ENCODE results near the gene LRMDA. TPM values are rescaled to one million over a fixed set of nuclear protein-coding genes. Genes with fewer than 3 reads are reported as not detected.

LRMDA gene
- total RNA-seq, 4 donors from 2014 or later = 0.88 to 14.1 (median 5.1) TPM; not detected in 1

GRCh38 chr10:76302961-76303630 is 871.7 kb downstream of the LRMDA start:
- 56 to 63% methylated on average over 8 of the region's 8 CpGs for WGBS, 2 donors
- intact Hi-C loops (cut with DNase I) = no loop called here
- no peak for DNase-seq
- Histone ChIP-seq H3K27me3 (no peaks in the 10 kb centered on the region), H3K4me3 (no peak overlapping the region), H3K27ac (peak overlapping the region in 1 of 4 donors; percentile 10), H3K9me3 (no peaks in the 10 kb centered on the region), H3K36me3 (no peaks in the 10 kb centered on the region), H3K4me1 (peaks cover 0 to 23% (median 4%) of the 10 kb centered on the region in 3 donors)
- no peak for TF ChIP-seq CTCF (IDR thresholded peaks at IDR 0.05)

GRCh38 chr10:76303682-76304316 is 872.4 kb downstream of the LRMDA start:
- intact Hi-C loops (cut with DNase I) = no loop called here
- Histone ChIP-seq H3K4me1 (peaks cover 0 to 23% (median 4%) of the 10 kb centered on the region in 3 donors), H3K4me3 (no peak overlapping the region), H3K27ac (peak overlapping the region in 1 of 4 donors; percentile 10), H3K27me3 (no peaks in the 10 kb centered on the region), H3K36me3 (no peaks in the 10 kb centered on the region), H3K9me3 (no peaks in the 10 kb centered on the region)
- WGBS, 2 donors = 24 to 54% methylated on average over 3 to 8 of the region's 8 CpGs
- TF ChIP-seq CTCF (IDR thresholded peaks at IDR 0.05) (peak in 5 of 6 experiments; percentile 34 to 64 (median 51)), POLR2A (IDR thresholded peaks at IDR 0.05) (no peak)
- DNase-seq = no peak

- no peak overlapping the region for H3K27ac ChIP-seq
- WGBS, 2 donors = 0% methylated on average over 1 of the region's 1 CpG; no CpG with 5 or more reads in 1 of the 2 donors
- intact Hi-C loops (cut with DNase I) = no loop called here
- H3K4me3 ChIP-seq = no peak overlapping the region
- no peaks in the 10 kb centered on the region for H3K9me3 ChIP-seq
- no peak for TF ChIP-seq CTCF (IDR thresholded peaks at IDR 0.05)
- TF ChIP-seq POLR2A (IDR thresholded peaks at IDR 0.05) = no peak
- no peaks in the 10 kb centered on the region for H3K36me3 ChIP-seq
- H3K27me3 ChIP-seq = no peaks in the 10 kb centered on the region
- peaks cover 0 to 41% (median 4%) of the 10 kb centered on the region in 3 donors for H3K4me1 ChIP-seq
- DNase-seq = no peak
Observed at GRCh38 chr10:76305930-76306615, 874.6 kb downstream of the LRMDA start.

GRCh38 chr10:76306856-76307255 is 875.4 kb downstream of the LRMDA start:
- H3K27ac ChIP-seq = no peak overlapping the region
- DNase-seq = no peak
- no peaks in the 10 kb centered on the region for H3K36me3 ChIP-seq
- H3K27me3 ChIP-seq = no peaks in the 10 kb centered on the region
- TF ChIP-seq CTCF (IDR thresholded peaks at IDR 0.05) (no peak), POLR2A (IDR thresholded peaks at IDR 0.05) (no peak)
- intact Hi-C loops (cut with DNase I) = no loop called here
- no peak overlapping the region for H3K4me3 ChIP-seq
- no peaks in the 10 kb centered on the region for H3K9me3 ChIP-seq
- H3K4me1 ChIP-seq = peaks cover 0 to 45% (median 4%) of the 10 kb centered on the region in 3 donors

GRCh38 chr10:76309070-76309469 is 877.6 kb downstream of the LRMDA start:
- Histone ChIP-seq H3K36me3 (no peaks in the 10 kb centered on the region), H3K9me3 (no peaks in the 10 kb centered on the region), H3K4me3 (no peak overlapping the region), H3K27me3 (no peaks in the 10 kb centered on the region), H3K4me1 (peaks cover 0 to 32% (median 0%) of the 10 kb centered on the region in 3 donors), H3K27ac (peak overlapping the region in 3 of 4 donors; percentile 18 to 47 (median 22))
- intact Hi-C loops (cut with DNase I) = no loop called here
- WGBS, 2 donors = 62 to 79% methylated on average over 7 of the region's 7 CpGs
- no peak for DNase-seq
- no peak for TF ChIP-seq CTCF (IDR thresholded peaks at IDR 0.05)
- TF ChIP-seq POLR2A (IDR thresholded peaks at IDR 0.05) = no peak
